Effector CD8-positive, alpha-beta T cell (primary cell): ENCODE data around the gene MAP1LC3B.
"Not testable (repeated sequence)": the region's sequence is repeated elsewhere in the genome, so short reads cannot be mapped to it uniquely, and the experiment has no call there.

ENCODE experiments used
- DNase-seq: peaks from one replicate; lab custom pipeline; 2025; lab: John Stamatoyannopoulos, UW

Gene MAP1LC3B

DNA sequence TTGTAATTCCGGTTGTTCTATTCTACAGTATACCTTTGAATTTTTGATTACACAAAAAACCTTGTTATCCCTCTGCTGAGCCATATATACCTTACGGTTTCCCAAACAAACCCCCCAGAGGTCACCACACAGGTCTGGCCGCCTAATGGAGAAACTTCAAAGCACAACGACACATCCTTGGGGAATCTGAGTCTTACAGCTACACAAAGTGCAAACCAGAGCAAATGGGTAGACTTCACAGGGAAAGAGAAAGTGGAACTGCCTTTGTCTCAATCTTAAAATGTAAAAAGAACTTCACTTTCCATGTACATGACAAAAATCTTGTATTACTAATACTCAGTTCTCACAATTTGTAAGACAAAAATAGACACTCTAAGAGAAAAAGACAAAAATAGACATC is 11.3 kb upstream of the MAP1LC3B start:
- DNase-seq = no peak

DNA sequence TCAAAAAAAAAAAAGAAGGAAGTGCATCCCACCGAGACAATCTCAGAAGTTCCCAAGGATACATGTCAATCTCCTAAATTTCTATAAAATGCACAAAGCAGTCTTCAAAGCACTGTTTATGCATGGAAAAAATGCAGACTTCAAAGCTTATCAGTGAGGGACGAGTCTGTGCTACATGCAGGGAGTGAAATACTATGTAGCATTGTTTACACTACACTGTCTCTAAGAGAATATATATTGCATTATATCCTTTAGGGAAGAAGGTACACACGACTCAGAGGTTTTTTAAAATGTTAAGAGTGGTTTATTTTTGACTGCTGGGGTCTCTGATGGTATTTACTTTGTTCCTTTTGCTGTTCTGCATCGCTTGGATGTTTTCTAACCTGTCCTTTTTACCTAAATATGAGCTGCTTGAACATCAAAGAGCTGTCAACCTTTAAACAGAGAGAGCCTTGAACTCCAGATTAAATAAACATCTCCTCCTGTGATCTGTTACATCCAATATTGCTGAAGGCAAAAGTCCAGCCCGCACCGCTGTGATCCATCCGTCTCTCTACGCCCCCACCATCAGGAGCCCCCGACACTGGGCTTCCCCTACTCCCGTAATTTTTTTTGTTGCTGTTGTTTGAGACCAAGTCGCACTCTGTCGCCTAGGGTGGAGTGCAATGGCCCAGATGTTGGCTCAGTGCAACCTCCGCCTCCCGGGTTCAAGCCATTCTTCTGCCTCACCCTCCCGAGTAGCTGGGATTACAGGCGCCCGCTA is 9.9 kb upstream of the MAP1LC3B start:
- no peak for DNase-seq

DNA sequence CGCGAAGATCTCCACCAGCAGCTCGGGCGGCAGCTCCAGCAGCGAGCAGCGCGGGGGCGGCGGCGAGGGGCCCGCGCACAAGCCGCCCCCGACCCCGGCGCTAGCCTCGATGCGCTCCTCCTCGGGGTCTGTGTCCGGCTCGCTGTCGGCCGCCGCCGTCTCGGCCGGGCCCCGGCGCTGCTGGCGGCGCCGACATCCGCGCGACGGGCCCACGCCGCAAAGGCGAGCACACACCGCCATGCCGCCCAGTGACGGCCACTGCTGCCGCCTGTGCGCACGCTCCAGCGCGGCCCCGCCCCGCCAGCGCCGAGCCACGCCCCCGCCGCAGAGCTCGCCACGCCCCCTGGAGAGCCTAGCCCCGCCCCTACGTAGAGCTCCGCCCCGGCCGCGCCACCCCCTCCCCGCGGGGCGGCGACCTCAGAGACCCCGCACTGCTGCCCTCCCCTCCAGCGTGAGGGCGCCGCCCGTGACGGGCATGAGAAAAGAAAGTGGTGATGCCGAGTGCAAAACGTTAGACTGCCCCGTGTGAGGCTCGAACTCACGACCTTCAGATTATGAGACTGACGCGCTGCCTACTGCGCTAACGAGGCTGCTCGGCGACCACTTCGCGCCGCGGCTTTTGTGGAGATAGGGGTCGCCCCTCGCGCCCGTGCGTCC is 8.5 kb upstream of the MAP1LC3B start, which contains the start of gene FBXO31:
Gene FBXO31, minus strand, starts transcription at position 272 of the 657 bp plus-strand sequence. Its CDS starts 32 bp downstream, at position 240.
- DNase-seq = peak; percentile 83

DNA sequence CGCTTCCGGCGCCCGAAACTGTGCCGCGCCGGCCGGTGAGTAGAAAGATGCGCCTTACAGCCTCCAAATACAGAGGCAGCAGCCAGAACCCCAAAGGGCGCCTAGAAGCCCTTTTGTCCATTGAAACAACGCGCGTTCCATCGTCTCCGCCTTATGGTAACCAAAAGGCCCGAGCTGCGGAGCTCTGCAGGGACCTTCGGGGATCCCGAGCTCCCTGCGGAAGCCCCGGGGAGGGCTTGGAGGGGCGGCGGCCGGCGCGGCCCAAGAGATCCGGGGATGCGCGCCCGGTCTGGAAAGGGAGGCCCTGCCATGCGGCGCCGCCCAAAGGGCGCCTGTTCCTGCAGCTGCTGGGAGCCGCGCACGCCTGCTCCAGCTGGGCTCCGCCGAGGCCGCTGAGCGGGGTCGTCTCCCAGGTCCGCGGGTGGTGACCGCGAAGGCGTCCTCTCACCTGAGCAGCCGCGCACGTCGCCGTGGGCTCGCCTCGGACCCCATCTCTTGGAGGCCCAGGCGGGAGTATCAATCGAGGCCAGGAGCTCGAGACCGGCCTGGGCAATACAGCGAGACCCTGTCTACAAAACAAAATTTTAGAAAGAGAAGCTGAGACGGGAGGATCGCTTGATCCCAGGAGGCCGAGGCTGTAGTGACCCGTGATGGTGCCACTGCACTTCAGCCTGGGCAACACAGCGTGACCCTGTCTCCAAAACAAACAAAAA is 7.8 kb upstream of the MAP1LC3B start:
- DNase-seq = no peak

DNA sequence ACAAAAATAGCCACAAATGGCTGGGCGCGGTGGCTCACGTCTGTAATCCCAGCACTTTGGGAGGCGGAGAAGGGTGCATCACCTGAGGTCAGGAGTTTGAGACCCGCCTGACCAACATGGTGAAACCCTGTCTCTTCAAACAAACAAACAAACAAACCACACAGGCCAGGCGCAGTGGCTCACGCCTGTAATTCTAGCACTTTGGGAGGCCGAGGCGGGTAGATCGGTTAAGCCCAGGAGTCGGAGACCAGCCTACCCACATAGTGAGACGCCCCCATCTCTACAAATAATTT is 7.3 kb upstream of the MAP1LC3B start:
- not testable (repeated sequence) for DNase-seq

DNA sequence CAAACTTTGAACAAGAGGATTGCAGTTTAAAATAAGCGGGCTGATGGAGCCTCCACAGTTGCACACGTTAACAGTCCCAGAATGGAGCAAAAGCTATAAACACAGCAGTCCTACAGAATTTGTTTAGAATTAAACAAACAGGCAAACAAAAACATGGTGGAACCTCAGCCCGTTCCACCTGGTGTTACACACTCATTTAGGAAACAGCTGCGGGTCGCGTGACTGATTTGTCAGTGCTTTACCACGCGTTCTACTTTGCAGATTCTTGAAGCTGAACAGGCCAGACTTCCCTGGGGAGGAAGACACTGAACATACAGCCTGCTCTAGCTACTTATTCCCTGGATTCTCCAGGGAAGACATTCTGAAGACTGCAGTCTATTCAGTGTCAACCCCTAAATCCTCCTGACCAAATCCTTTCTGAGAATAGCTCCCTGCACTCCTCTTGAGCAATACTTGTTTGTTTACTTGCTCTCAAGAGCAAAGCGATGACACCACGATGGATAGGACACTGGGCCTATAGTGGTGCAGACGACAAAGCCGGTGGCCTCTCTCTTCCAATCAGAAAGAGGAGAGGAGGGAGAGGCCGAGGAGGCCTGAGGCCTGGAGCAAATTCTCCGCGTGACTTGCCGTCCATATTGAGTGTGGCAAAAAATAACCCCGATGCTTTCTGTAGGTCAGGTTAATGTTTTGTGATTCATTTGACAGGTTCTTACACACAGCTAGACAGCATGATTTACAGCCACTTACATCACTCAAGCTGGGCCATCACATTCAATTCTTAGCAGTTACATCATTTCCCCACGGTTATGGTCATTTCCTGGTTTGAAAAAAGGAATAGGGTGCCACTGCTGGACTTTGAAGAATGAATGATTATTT is 4.0 kb upstream of the MAP1LC3B start:
- DNase-seq = peak; percentile 73

DNA sequence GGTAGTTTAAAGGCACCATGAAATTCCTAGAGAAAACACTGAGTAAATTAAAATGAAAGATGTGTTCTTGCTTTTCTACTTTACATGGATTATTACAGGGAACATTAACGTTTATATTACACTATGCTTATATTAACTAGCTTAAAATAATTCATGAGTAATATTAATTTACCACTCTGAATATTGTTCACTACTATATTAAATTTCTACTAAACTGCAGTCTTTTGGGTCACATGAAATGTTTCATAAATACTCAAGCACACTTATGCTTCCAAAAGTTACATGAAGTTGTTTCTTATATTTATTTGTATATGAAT is 3.4 kb upstream of the MAP1LC3B start:
- no peak for DNase-seq

DNA sequence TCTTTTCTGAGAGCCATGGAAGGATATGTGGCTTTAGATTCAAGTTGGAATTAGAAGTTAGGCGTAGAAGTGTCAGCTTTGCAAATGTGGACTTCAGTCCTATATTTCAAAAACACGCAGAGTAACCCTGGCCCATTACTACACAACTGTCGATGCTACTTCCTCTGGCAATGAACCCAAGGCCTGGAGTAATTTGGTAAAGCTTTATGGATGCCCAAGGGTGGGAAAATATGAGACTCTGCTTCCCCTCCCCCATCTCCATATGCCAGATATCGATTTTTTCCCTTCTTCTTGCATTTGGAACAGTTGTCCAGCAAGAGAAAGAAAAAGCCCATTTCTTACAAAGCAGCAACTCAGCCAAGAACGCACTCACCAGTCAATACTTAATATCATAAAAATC is 2.9 kb upstream of the MAP1LC3B start:
- no peak for DNase-seq

DNA sequence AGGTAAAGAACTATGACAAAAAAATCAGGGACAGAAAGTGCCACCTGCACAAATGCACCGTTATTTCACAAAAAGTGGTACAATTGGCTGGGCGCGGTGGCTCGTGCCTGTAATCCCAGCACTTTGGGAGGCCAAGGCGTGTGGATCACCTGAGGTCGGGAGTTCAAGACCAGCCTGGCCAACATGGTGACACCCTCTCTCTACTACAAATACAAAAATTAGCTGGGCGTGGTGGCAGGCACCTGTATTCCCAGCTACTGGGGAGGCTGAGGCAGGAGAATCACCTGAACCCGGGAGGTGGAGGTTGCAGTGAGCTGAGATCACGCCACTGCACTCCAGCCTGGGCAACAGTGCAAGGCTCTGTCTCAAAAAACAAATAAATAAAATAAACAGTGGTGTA is 2.2 kb upstream of the MAP1LC3B start:
- DNase-seq = not testable (repeated sequence)

DNA sequence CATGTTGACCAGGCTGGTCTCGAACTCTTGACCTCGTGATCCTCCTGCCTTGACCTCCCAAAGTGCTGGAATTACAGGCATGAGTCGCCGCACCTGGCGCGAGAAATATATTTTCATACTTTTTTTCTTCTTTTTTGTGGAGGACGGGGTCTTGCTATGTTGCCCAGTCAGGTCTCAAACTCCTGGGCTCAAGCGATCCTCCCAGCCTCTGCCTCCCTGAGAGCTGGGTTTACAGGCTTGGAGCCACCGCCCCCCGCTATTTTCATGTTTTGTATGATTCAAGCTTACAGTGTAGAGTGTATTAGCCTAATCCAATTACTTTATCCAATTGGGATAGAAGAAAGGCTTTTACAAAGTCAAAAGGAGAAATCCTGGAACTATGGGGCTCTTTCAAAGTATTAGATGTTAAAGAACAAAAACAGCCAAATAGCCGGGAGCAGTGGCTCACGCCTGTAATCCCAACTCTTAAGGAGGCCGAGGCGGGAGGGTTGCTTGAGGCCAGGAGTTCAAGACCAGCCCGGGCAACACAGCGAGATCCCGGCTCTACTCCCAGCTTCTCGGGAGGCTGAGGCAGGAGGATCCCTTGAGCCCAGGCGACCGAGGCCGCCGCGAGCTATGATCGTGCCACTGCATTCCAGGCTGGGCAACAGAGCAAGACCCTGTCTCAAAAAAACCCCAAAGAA is 1.4 kb upstream of the MAP1LC3B start:
- DNase-seq = no peak

DNA sequence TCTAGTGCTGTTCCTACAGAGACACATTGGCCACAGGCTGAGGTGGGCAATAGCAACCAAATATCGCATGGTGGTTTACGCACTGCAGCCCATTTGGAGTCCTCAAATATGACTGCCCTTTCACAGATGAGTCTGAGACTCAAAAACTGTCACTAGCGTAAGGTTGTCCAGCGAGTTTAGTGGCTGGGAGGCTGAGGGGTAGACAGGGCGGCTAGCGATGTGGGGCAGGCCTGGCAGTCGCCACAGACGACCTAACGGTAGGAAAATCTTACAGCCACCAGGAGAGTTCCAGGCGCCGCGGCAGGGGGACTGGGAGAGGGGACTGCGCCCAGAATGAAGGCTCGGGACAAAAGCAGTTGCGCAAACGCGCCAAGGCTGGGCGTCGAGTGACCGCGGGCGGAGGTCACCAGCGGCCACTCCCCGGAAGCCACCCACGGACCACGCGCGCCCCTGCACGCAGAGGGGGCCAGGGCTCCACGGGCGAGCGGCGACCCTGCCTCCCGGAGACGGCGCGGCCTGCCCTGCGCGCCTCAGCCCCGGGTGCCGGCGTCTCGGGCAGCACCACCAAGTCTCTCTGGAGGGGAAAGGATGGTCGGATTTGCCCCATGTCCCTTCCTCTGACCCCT is 699 bp upstream of the MAP1LC3B start:
- no peak for DNase-seq

DNA sequence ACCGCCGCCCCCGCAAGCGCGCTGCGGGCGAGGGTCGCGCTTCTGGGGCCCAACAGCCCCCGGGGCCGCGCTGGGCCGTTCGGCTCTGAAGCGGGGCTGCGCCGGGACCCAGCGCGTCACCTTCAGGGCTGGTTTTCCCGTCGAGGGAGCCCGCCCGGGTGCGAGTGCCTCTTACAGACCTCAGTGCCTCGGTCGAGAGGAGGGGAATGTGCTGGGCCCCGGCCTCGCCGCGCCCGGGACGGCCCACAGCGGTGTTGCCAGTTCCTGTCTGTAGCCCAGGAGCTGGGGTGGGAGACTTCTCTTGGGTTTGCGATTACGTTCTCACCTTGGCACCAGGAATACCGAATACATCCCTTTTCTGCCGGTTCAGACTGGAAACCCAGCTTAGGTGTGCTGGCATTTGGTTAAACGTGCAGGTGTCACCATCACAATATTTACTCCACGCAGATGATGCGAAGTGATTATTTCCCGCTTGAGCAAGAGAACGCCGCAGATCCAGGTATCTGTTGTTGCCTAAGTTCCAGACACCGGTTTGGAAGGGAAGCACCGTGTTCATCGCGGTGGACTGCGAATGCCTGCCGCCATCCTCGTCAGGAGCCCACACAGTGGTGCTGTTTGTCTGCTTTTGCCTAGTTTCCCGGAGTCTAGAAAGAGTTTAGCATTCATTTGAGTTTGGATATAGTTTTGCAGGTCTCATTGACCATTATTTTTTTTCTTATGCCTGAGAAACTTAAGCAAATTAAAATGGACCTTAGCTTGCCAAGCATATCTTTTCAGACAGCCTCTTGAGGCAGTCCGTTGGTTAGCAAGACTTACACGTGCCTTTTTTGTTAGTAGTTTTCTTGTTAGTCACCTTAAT is 914 bp downstream of the MAP1LC3B start:
- peak; percentile 20 for DNase-seq

DNA sequence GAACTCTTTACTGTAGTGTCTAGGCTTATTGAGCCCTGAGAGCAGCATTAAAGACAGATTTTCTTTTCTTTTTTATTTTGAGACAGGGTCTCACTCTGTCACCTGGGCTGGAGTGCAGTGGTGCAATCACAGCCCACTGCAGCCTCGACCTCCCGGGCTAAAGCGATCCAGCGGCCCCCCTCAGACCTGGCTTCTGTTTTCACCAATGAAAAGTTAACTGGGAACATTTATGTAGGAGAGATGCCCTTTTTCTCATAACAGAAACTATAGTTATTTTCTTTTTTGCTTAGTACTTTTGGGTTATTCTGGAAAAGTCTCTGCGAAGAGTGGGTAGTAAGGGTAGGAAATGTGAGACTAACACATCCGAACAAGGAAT is 1.5 kb downstream of the MAP1LC3B start:
- no peak for DNase-seq

DNA sequence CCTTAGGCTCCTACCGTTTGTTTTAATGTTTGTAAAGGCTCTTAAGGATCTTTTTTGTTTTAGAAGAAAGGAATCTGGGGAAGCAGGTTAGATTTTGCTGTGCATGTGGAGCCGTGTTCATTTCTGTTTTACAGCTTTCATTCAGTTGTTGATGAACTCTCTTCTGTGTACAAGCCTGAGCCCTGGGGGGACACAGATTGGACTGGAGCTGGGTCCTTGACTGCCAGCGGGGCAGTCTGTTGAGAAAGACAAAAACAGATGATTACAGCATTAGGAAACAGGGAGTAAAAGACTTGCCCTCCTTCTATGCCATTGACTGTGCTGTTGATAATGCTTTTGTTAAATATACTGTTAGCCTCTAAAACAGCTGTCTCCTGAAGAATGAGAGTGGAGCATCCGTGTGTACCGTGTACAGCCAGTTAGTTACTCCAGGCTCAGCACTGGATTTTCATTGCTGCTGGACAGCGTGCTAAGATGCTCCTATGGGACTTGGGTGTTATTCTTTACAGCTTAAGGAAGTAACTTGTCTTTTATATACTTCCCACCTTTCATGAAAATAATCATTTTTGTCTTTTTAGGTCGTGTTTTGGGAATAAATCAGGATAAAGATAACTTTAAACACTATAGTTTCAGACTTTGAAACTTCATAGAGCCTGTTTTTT is 3.2 kb downstream of the MAP1LC3B start:
- DNase-seq = no peak

DNA sequence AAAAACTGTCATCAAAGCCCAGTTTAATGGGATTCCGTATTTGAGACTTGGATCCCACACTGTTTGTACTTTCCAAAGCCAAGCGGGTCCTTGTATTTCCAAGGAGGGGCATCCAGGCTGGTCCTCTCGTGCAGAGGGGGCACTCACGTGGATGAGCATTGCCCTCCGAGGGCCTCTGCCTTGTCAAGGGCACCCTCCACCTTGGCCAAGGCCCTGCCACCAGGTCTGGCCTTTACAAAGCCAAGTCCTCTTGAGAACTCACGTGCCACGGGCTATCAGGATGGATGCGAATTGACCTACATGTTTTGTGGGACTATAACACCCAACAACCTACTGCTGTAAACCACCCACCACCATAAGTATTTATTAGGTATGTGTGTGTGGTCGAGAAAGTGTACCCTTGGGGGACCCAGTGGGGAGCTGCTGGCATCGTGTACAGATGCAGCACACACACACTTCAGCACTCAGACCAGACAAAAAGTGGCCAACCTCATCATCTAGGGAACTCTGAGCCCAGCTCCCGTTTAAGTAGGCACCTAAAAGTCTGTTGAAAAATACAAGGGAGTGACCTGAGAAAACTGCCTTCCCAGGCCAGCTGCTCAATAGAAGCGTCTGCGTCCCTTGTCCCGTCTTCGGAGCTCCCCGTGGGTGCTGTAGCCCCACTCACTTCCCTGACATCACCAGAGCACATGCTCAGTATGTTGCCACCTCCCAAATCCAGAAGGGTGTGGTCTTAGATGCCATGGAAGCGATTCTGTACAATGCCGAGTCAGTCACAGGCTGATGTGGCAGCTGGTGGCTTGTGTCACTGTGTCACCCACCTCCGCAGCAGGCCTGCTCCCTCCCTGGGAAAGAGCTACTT is 12.9 kb downstream of the MAP1LC3B start:
- DNase-seq = no peak

DNA sequence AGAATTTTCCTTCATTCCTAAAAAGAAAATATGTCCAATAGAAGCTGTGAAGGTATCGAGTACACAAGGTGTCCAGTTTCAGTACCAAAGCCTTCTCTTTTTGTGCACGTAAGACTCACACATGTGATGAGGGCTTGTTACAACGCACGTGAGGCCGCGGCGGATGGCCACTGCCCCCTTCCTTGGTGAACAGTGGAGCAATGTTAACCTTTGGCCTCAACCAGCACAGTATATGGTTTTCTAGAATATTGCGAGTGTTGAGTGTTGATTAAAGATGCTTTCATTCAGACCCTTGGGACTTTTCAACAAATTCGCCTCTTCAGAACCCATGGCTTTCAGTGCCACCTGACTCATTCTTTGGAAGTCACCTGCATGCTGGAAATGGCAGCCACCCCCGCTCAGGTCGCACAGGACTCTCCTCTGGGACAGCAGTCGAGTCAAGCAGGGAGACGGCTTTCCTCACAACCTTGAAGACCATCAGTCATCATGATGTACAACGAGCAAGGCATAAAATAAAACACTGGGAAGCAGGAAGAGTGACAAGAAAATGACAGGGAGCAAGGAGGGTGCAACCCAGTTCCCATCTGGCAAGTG is 14.5 kb downstream of the MAP1LC3B start:
- no peak for DNase-seq

DNA sequence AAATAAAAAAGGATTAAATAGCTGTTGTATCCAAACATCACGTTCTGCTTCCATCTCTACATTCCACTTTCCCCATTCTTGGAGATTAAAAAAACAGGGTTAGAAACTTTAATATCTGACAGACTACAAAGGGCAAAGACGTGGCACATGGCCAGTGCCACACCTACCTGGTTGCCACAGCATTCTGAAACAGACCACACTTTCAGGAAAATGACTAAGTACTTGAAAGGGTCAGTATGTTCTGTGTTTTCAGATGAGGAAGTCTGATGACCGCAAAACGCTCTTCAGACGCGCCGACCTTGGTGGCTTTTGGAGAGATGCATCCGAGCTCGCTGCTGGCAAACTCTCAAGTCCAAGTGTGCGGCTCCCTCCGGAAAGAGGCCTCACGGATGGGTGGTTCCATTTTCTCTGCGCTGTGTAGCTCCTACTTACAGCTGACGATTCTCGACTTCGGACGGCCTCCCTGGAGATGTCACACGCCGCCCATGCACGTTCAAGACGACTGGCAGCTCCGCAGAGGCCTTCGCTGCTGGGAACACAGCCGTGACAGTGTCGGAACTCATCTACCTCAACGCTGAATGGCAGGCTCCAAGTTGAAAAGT is 15.5 kb downstream of the MAP1LC3B start:
- DNase-seq = no peak

DNA sequence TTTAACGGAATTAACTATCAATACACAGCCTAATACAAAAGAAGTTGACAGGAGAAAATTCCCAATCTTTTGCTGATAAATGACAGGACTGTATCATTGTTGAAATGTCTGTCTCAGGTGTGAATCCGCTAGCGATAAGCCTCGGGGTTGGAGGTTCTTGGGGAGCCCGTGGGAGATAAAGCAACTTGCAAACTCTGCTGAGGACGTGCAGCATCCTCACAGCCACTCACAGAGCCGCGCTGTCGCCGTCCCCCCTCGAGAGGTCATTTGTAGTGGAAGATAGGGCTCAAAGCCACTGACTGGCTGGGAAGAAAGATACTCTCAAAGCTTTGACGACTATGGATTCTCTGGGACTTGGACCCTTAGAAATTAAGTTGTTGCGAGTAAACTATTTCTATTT is 17.0 kb downstream of the MAP1LC3B start:
- no peak for DNase-seq
